Measurements from ENCODE around the gene RBM33. TPM values are rescaled to one million over a fixed set of nuclear protein-coding genes. Genes with fewer than 3 reads are reported as not detected.

Gene RBM33, protein sequence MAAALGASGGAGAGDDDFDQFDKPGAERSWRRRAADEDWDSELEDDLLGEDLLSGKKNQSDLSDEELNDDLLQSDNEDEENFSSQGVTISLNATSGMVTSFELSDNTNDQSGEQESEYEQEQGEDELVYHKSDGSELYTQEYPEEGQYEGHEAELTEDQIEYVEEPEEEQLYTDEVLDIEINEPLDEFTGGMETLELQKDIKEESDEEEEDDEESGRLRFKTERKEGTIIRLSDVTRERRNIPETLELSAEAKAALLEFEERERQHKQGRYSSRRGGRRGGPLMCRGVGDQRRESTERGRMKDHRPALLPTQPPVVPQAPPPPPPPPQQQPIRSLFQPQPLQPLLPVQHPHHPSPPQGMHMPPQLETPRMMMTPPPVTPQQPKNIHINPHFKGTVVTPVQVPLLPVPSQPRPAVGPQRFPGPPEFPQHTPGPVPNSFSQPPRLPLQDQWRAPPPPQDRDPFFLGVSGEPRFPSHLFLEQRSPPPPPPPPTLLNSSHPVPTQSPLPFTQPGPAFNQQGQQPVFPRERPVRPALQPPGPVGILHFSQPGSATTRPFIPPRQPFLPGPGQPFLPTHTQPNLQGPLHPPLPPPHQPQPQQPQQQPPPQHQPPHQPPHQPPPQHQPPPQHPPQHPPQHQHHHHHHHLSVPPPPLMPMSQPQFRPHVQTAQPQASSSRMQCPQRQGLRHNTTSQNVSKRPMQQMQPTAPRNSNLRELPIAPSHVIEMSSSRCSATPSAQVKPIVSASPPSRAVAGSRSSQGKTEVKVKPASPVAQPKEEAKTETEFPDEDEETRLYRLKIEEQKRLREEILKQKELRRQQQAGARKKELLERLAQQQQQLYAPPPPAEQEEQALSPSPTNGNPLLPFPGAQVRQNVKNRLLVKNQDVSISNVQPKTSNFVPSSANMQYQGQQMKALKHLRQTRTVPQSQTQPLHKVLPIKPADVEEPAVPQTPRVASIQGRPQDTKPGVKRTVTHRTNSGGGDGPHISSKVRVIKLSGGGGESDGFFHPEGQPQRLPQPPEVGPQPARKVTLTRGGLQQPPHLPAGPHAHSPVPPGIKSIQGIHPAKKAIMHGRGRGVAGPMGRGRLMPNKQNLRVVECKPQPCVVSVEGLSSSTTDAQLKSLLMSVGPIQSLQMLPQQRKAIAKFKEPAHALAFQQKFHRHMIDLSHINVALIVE
- total RNA-seq: 100 to 1,000 TPM in 1 of 2 experiments, 10 to 100 TPM in 1; 75.6 to 102 TPM

DNA sequence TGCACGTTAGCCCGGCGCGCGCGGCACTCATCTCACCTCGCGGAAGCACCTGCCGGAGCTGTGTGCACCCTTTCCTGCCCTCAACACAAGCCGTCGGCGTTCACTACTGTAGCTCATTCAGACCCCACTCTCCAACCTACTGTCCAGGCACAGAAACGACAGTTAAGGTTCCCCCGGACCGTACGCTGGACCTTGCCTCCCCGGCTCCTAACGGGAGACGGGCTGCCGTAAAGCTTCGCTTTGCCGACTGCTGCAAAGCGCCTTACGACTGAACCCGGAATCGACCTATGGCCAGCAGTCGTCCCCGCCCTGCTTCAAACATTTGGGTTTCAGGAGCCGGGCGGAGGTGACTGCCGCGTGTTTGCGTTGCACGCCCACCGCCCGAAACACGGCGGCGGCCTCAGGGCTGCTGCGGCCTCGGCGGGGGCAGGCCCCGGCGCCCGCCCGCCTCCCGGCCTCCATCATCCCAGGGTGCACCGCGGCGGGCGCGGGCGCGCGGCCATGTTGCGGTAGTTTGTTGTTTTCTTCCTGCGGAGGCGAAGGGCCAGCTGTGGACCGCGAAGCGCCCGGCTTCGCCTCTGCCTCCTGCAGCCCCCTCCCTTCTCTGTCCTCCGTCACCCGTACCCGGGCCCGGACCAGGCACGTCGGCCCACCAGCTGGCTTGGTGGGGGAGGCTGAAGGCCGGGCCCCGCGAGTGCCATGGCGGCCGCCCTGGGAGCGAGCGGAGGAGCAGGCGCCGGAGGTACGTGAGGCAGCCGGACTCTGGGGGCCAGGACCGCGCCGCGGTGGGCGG lies at the start of gene RBM33:
TSS of gene RBM33 (plus strand) at position 484 of the 793 bp plus-strand sequence. CDS start at position 700, 216 bp downstream.
- Mint-ChIP-seq H3K27ac (peak within 1 kb of the TSS; percentile 98), H3K9me3 (ENCODE audit: low read depth) (peaks cover 12% of the 10 kb centered on the region), H3K27me3 (no peaks in the 10 kb centered on the region), H3K36me3 (peaks cover 70% of the 10 kb centered on the region), H3K4me1 (peaks cover 42% of the 10 kb centered on the region), H3K4me3 (peak within 1 kb of the TSS; percentile 86)
- ATAC-seq (peak; percentile 84), DNase-seq (peak; percentile 85)
- CTCF ChIA-PET: interaction anchor here (0.9 to 1.6 kb wide), 6 partner anchors 26 to 124 kb away, joined by 3 to 16 read pairs (median 4); no protein-coding TSS in a partner anchor

- CTCF ChIA-PET: interaction anchor here (1.2 to 1.3 kb wide), 2 partner anchors 9 to 171 kb away, joined by 3 to 4 read pairs; no protein-coding TSS in a partner anchor
- Mint-ChIP-seq H3K4me3 (no peak overlapping the region), H3K36me3 (no peaks in the 10 kb centered on the region), H3K4me1 (peaks cover 14% of the 10 kb centered on the region), H3K27ac (no peak overlapping the region), H3K27me3 (peaks cover 39% of the 10 kb centered on the region), H3K9me3 (ENCODE audit: low read depth) (no peaks in the 10 kb centered on the region)
- DNase-seq: no peak
- ATAC-seq: no peak
Observed at GRCh38 chr7:155594961-155595366, 49.5 kb upstream of the RBM33 start.

- CTCF ChIA-PET: interaction anchor here (1.3 to 4.5 kb wide), 7 partner anchors 11 to 670 kb away, joined by 4 to 116 read pairs (median 12); partner anchors contain the start of gene RBM33
- Mint-ChIP-seq H3K27ac (no peak overlapping the region), H3K36me3 (no peaks in the 10 kb centered on the region), H3K27me3 (peaks cover 51% of the 10 kb centered on the region), H3K4me1 (peaks cover 7% of the 10 kb centered on the region), H3K9me3 (ENCODE audit: low read depth) (no peaks in the 10 kb centered on the region), H3K4me3 (no peak overlapping the region)
- ATAC-seq (no peak), DNase-seq (no peak)
Observed at GRCh38 chr7:155597753-155598140, 46.7 kb upstream of the RBM33 start.

DNA sequence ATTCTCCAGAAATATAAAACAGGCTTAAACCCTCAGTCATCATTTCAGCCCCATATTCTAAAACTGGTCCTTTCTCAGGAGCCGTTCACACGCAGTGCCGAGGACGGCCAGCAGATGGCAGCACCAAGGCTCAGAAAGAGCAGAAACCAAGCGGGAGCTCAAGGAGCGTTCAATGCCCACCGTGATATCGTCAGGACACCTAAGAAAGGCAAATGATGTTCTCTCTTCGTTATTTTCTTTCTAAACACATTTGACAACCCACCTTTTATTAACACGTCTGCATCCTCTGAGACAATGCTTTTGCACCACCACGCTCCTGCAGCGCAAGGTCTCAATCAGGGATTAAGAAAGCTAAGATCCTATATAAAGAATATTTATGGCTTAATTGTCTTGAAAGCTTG lies 45.7 kb upstream of the RBM33 start:
- H3K9me3 Mint-ChIP-seq (ENCODE audit: low read depth): no peaks in the 10 kb centered on the region
- peaks cover 58% of the 10 kb centered on the region for H3K27me3 Mint-ChIP-seq
- CTCF ChIA-PET: interaction anchor here (0.6 to 4.5 kb wide), 53 partner anchors 9 to 1427 kb away, joined by 3 to 116 read pairs (median 4); partner anchors contain the start of genes CNPY1 and RBM33
- peak; percentile 87 for DNase-seq
- peaks cover 7% of the 10 kb centered on the region for H3K4me1 Mint-ChIP-seq
- H3K4me3 Mint-ChIP-seq: no peak overlapping the region
- H3K27ac Mint-ChIP-seq: no peak overlapping the region
- ATAC-seq: peak; percentile 88
- no peaks in the 10 kb centered on the region for H3K36me3 Mint-ChIP-seq

GRCh38 chr7:155602156-155602555 lies 42.3 kb upstream of the RBM33 start:
- Mint-ChIP-seq H3K4me3 (no peak overlapping the region), H3K36me3 (no peaks in the 10 kb centered on the region), H3K27ac (no peak overlapping the region), H3K9me3 (ENCODE audit: low read depth) (no peaks in the 10 kb centered on the region), H3K4me1 (peaks cover 7% of the 10 kb centered on the region), H3K27me3 (peaks cover 60% of the 10 kb centered on the region)
- DNase-seq (no peak), ATAC-seq (no peak)
- CTCF ChIA-PET: interaction anchor here (1.8 kb wide), 1 partner anchor 165 kb away, joined by 9 read pairs; no protein-coding TSS in a partner anchor

DNA sequence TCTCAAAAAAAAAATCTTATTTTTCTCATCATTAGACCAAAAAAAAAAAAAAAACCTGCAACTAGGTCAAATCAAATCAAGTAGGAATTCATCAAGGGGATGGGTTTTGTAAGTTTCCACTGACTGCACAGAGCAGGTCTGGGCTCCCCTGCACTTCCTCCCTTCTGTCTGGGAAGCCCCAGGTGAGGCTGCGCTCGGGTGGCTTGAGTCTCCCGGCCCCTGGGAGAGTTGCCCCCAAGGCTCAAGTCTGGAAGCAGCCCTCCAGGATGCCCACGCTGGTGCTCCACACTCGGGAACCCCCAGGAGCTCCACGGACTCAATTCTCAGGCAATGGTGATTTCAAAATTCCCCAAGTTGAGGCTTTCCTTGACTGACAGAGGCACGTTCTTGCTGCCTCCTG lies 41.7 kb upstream of the RBM33 start:
- Mint-ChIP-seq H3K27ac (no peak overlapping the region), H3K4me3 (no peak overlapping the region), H3K4me1 (peaks cover 7% of the 10 kb centered on the region), H3K27me3 (peaks cover 54% of the 10 kb centered on the region), H3K36me3 (no peaks in the 10 kb centered on the region), H3K9me3 (ENCODE audit: low read depth) (no peaks in the 10 kb centered on the region)
- CTCF ChIA-PET: interaction anchor here (2.2 kb wide), 1 partner anchor 166 kb away, joined by 8 read pairs; no protein-coding TSS in a partner anchor
- no peak for DNase-seq
- no peak for ATAC-seq

- CTCF ChIA-PET: interaction anchor here (0.6 to 2.2 kb wide), 2 partner anchors 10 to 165 kb away, joined by 4 to 8 read pairs; no protein-coding TSS in a partner anchor
Observed at GRCh38 chr7:155603205-155603857, 41.1 kb upstream of the RBM33 start.

GRCh38 chr7:155603858-155604503 lies 40.5 kb upstream of the RBM33 start:
- ATAC-seq: no peak
- CTCF ChIA-PET: interaction anchor here (0.9 to 2.2 kb wide), 2 partner anchors 164 to 259 kb away, joined by 3 to 8 read pairs; no protein-coding TSS in a partner anchor
- H3K27me3 Mint-ChIP-seq: peaks cover 44% of the 10 kb centered on the region
- peak; percentile 31 for DNase-seq
- no peaks in the 10 kb centered on the region for H3K9me3 Mint-ChIP-seq (ENCODE audit: low read depth)
- H3K36me3 Mint-ChIP-seq: no peaks in the 10 kb centered on the region
- no peak overlapping the region for H3K4me3 Mint-ChIP-seq
- H3K27ac Mint-ChIP-seq: no peak overlapping the region
- H3K4me1 Mint-ChIP-seq: no peaks in the 10 kb centered on the region

More at GRCh38 chr7:155603205-155603857, 41.1 kb upstream of the RBM33 start:
- Mint-ChIP-seq H3K4me3 (no peak overlapping the region), H3K36me3 (no peaks in the 10 kb centered on the region), H3K9me3 (ENCODE audit: low read depth) (no peaks in the 10 kb centered on the region), H3K27me3 (peaks cover 50% of the 10 kb centered on the region), H3K27ac (no peak overlapping the region), H3K4me1 (peaks cover 6% of the 10 kb centered on the region)
- DNase-seq (peak; percentile 25), ATAC-seq (no peak)

DNA sequence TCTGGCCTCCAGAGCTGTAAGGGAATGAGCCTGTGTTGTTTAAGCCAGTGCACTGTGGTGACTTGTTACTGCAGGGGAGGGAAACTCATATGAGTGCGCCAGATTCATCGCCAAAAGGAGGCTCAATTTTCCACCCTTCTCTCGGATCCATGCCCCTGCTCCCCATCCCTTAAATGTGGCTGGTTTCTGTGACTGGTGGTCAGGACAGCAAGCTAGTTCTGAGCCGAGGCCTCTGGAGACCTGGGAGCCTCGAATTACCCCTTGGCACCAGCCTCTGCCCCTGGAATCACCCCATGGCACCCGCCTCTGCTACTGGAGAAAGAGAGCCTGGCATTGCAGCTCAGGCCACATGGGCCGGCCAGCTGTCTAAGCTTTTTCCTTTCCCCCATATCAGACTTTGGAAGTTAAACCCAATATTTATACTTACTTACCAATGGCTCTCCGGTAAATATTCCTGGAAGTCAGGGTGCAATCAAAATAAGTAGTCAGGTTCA lies 39.9 kb upstream of the RBM33 start:
- H3K27me3 Mint-ChIP-seq: peaks cover 40% of the 10 kb centered on the region
- H3K4me1 Mint-ChIP-seq: no peaks in the 10 kb centered on the region
- no peak overlapping the region for H3K27ac Mint-ChIP-seq
- H3K36me3 Mint-ChIP-seq: no peaks in the 10 kb centered on the region
- no peaks in the 10 kb centered on the region for H3K9me3 Mint-ChIP-seq (ENCODE audit: low read depth)
- ATAC-seq (no peak), DNase-seq (no peak)
- no peak overlapping the region for H3K4me3 Mint-ChIP-seq
- CTCF ChIA-PET: interaction anchor here (0.9 to 2.2 kb wide), 2 partner anchors 164 to 260 kb away, joined by 3 to 8 read pairs; no protein-coding TSS in a partner anchor

GRCh38 chr7:155609185-155609584 lies 35.3 kb upstream of the RBM33 start:
- Mint-ChIP-seq H3K9me3 (ENCODE audit: low read depth) (no peaks in the 10 kb centered on the region), H3K4me3 (no peak overlapping the region), H3K36me3 (no peaks in the 10 kb centered on the region), H3K27ac (no peak overlapping the region), H3K27me3 (peaks cover 14% of the 10 kb centered on the region), H3K4me1 (no peaks in the 10 kb centered on the region)
- DNase-seq (no peak), ATAC-seq (no peak)
- CTCF ChIA-PET: interaction anchor here (0.8 to 1.6 kb wide), 2 partner anchors 10 to 158 kb away, joined by 3 to 4 read pairs; no protein-coding TSS in a partner anchor

DNA sequence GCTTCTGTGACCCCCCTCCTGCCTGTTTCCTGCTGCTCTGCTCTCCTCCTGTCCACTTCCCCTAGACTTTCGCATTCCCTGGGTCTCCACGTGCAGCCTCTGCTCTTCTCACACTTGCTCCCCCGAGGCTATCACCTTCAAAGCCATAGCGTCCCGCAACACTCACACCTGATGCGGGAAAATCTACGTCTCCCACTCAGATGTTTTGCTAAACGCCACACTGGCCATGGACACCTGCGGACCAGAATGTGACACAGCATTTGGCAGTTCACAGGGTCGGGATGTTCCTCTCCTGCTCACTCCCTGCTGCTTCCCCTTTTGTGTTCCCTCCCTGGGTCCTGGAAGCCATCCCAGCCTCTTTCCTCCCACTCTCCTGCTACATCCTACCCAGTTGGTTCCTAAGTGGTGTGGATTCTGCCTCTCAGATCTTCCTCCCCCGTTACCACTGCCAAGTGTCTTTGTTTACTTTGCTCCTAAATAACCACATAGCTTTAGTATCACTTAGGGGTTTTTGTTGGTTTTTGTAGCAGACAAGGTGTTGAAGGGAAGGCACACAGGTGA lies 33.7 kb upstream of the RBM33 start:
- Mint-ChIP-seq H3K27me3 (peaks cover 9% of the 10 kb centered on the region), H3K27ac (no peak overlapping the region)
- CTCF ChIA-PET: no interaction called here

More for the DNA sequence above, 33.7 kb upstream of the RBM33 start:
- DNase-seq: no peak
- Mint-ChIP-seq H3K36me3 (peaks cover 9% of the 10 kb centered on the region), H3K4me3 (no peak overlapping the region), H3K9me3 (ENCODE audit: low read depth) (peaks cover 6% of the 10 kb centered on the region), H3K4me1 (no peaks in the 10 kb centered on the region)
- no peak for ATAC-seq
